H9 (cell line): ENCODE results near the gene OARD1. TPM values are rescaled to one million over a fixed set of nuclear protein-coding genes. Genes with fewer than 3 reads are reported as not detected.

Experiments used
- DNase-seq: peaks from one replicate; pipeline ENCODE4 v3.0.0-alpha.2; 2017
- H2AFZ ChIP-seq: one replicate; pipeline ENCODE4 v1.6.1; 2013; ENCODE audit warnings: mild to moderate bottlenecking, low read length, control low read depth, moderate library complexity
- H2AK5ac ChIP-seq: 2 replicates; pipeline ENCODE4 v1.6.1; 2013; ENCODE audit warnings: low read length, control low read depth, mixed read lengths; ENCODE audit not compliant: insufficient read length
- H2BK120ac ChIP-seq: one replicate; pipeline ENCODE4 v1.6.1; 2013; ENCODE audit warnings: low read depth, mild to moderate bottlenecking, low read length, control low read depth, inconsistent platforms; ENCODE audit not compliant: poor library complexity, severe bottlenecking
- H2BK12ac ChIP-seq: 2 replicates; pipeline ENCODE4 v1.6.1; 2013; ENCODE audit warnings: low read length, control low read depth, mixed read lengths, low read depth; ENCODE audit not compliant: insufficient read length
- H2BK15ac ChIP-seq: 2 replicates; pipeline ENCODE4 v1.6.1; 2013; ENCODE audit warnings: low read depth, low read length, control low read depth
- H2BK20ac ChIP-seq: one replicate; pipeline ENCODE4 v1.6.1; 2013; ENCODE audit warnings: low read depth, mild to moderate bottlenecking, low read length, control low read depth, inconsistent platforms; ENCODE audit not compliant: poor library complexity, severe bottlenecking
- H2BK5ac ChIP-seq: 2 replicates; pipeline ENCODE4 v1.6.1; 2013; ENCODE audit warnings: low read length, control low read depth, mixed read lengths; ENCODE audit not compliant: insufficient read length
- H3K14ac ChIP-seq: 2 replicates; pipeline ENCODE4 v1.6.1; 2013; ENCODE audit warnings: low read length, control low read depth; ENCODE audit not compliant: insufficient read depth
- H3K18ac ChIP-seq: 2 replicates; pipeline ENCODE4 v1.6.1; 2013; ENCODE audit warnings: low read depth, mild to moderate bottlenecking, mixed read lengths, low read length, control low read depth; ENCODE audit not compliant: insufficient read length
- H3K23ac ChIP-seq: 2 replicates; pipeline ENCODE4 v1.6.1; 2013; ENCODE audit warnings: low read length, control low read depth, mixed read lengths, low read depth; ENCODE audit not compliant: insufficient read length
- H3K23me2 ChIP-seq: 2 replicates; pipeline ENCODE4 v1.6.1; 2013; ENCODE audit warnings: low read depth, mild to moderate bottlenecking, mixed read lengths, low read length, control low read depth; ENCODE audit not compliant: insufficient read length, poor library complexity, severe bottlenecking
- H3K27ac ChIP-seq: 2 replicates; pipeline ENCODE4 v1.5.1; 2013; ENCODE audit warnings: low read length, control low read depth, mixed read lengths, low read depth; ENCODE audit not compliant: insufficient read length
- H3K27me3 ChIP-seq: 2 replicates; pipeline ENCODE4 v1.6.1; 2013; ENCODE audit warnings: low read length, control low read depth, inconsistent platforms; ENCODE audit not compliant: insufficient read depth
- H3K4ac ChIP-seq: 2 replicates; pipeline ENCODE4 v1.6.1; 2013; ENCODE audit warnings: low read depth, mild to moderate bottlenecking, control low read depth, inconsistent platforms, low read length, moderate library complexity
- H3K4me1 ChIP-seq: 2 replicates; pipeline ENCODE4 v1.6.1; 2013; ENCODE audit warnings: low read length, control low read depth, inconsistent platforms; ENCODE audit not compliant: insufficient read depth
- H3K4me2 ChIP-seq: 2 replicates; pipeline ENCODE4 v1.6.1; 2013; ENCODE audit warnings: low read length, control low read depth, mixed read lengths; ENCODE audit not compliant: insufficient read length, insufficient read depth
- H3K56ac ChIP-seq: 2 replicates; pipeline ENCODE4 v1.6.1; 2013; ENCODE audit warnings: low read depth, mild to moderate bottlenecking, mixed read lengths, low read length, control low read depth; ENCODE audit not compliant: insufficient read length
- H3K79me1 ChIP-seq: 2 replicates; pipeline ENCODE4 v1.6.1; 2013; ENCODE audit warnings: low read depth, mild to moderate bottlenecking, moderate library complexity, low read length, control low read depth, inconsistent platforms; ENCODE audit not compliant: insufficient read depth, poor library complexity, severe bottlenecking
- H3K79me2 ChIP-seq: 2 replicates; pipeline ENCODE4 v1.6.1; 2013; ENCODE audit warnings: low read length, control low read depth, inconsistent platforms; ENCODE audit not compliant: insufficient read depth
- H3K9ac ChIP-seq: 2 replicates; pipeline ENCODE4 v1.6.1; 2013; ENCODE audit warnings: low read length, control low read depth, mixed read lengths; ENCODE audit not compliant: insufficient read length; ENCODE audit errors: extremely low read depth
- H3K9me3 ChIP-seq: one replicate; pipeline ENCODE4 v1.6.1; 2013; ENCODE audit warnings: low read depth, low read length, inconsistent platforms; ENCODE audit not compliant: control insufficient read depth
- H3T11ph ChIP-seq: one replicate; pipeline ENCODE4 v1.6.1; 2013; ENCODE audit warnings: mild to moderate bottlenecking, low read length, control low read depth, inconsistent platforms
- H4K20me1 ChIP-seq: one replicate; pipeline ENCODE4 v1.6.1; 2013; ENCODE audit not compliant: control insufficient read depth, insufficient read length, insufficient read depth
- H4K5ac ChIP-seq: 2 replicates; pipeline ENCODE4 v1.6.1; 2013; ENCODE audit warnings: low read depth, mild to moderate bottlenecking, mixed read lengths, low read length, control low read depth; ENCODE audit not compliant: insufficient read length
- H4K8ac ChIP-seq: replicated peaks from 2 replicates; pipeline ENCODE4 v1.6.1; 2013; ENCODE audit warnings: low read length, control low read depth, mixed read lengths, low read depth; ENCODE audit not compliant: insufficient read length
- H4K91ac ChIP-seq: 2 replicates; pipeline ENCODE4 v1.6.1; 2013; ENCODE audit warnings: low read depth, mild to moderate bottlenecking, moderate library complexity, mixed read lengths, low read length, control low read depth; ENCODE audit not compliant: insufficient read length
- H3K27ac Mint-ChIP-seq, 3 experiments: 2 replicates in 2 of 3; 3 replicates in 1 of 3; pipeline ENCODE4 v1.8.0; 2020 to 2021; ENCODE audit warnings: mixed read lengths in 3 of 3, mild to moderate bottlenecking in 1 of 3, moderate library complexity in 1 of 3
- H3K27me3 Mint-ChIP-seq: 2 replicates; pipeline ENCODE4 v1.8.0; 2021; ENCODE audit warnings: low read depth, mild to moderate bottlenecking, moderate library complexity, mixed read lengths
- H3K36me3 Mint-ChIP-seq, 3 experiments: 2 replicates in 2 of 3; 3 replicates in 1 of 3; pipeline ENCODE4 v1.8.0; 2020 to 2021; ENCODE audit warnings: low read depth in 3 of 3, mixed read lengths in 3 of 3; ENCODE audit not compliant: insufficient read depth in 1 of 3
- H3K4me1 Mint-ChIP-seq, 2 experiments: 2 replicates each; pipeline ENCODE4 v1.8.0; 2020; ENCODE audit warnings: mixed read lengths in 2 of 2
- H3K4me3 Mint-ChIP-seq, 2 experiments: 2 replicates in 1 of 2; 3 replicates in 1 of 2; pipeline ENCODE4 v1.8.0; 2020 to 2021; ENCODE audit warnings: mild to moderate bottlenecking in 2 of 2, mixed read lengths in 2 of 2, moderate library complexity in 1 of 2
- H3K9me3 Mint-ChIP-seq, 2 experiments: 2 replicates in 1 of 2; 3 replicates in 1 of 2; pipeline ENCODE4 v1.8.0; 2020; ENCODE audit warnings: mild to moderate bottlenecking in 2 of 2, mixed read lengths in 2 of 2, moderate library complexity in 1 of 2
- CTCF ChIP-seq: fragments of 200-600 bp; sonication (generic); conservative IDR thresholded peaks from 3 replicates; pipeline ENCODE4 v1.8.0; 2021; ENCODE audit warnings: antibody characterized with exemption, mild to moderate bottlenecking
- WGBS: extraction: QIAGEN DNeasy Blood & Tissue Kit; methylation state at CpG from one replicate; pipeline ENCODE4 v1.1.7; 2013; ENCODE audit warnings: missing lambda C conversion rate, low lambda C conversion rate, mixed read lengths; ENCODE audit not compliant: insufficient read length; ENCODE audit errors: extremely low coverage; 5-methylcytosine and 5-hydroxymethylcytosine counted together
- total RNA-seq: library from RNA; stranded (reverse); gene quantifications from 2 replicates; pipeline ENCODE4 v1.2.1, GENCODE V29; 2021

Gene OARD1
- total RNA-seq, 1 experiment from 2014 or later = 36.6 TPM

- Histone ChIP-seq H2BK5ac (no peak overlapping the region), H2BK120ac (no peak overlapping the region), H4K91ac (no peak overlapping the region), H3K56ac (no peak overlapping the region), H3K18ac (no peak overlapping the region), H2AK5ac (no peak overlapping the region), H4K5ac (no peak overlapping the region), H3K4me1 (peaks cover 2% of the 10 kb centered on the region; the same call in 1 of the 2 replicates), H2BK20ac (no peak overlapping the region), H3K79me1 (no peaks in the 10 kb centered on the region), H2AFZ (no peak overlapping the region), H3K27ac (no peak overlapping the region), H3K4me2 (no peak overlapping the region), H3K27me3 (no peaks in the 10 kb centered on the region), H4K20me1 (no peaks in the 10 kb centered on the region), H2BK15ac (no peak overlapping the region), H3K23ac (no peak overlapping the region), H4K8ac (no peak overlapping the region), H3K23me2 (no peaks in the 10 kb centered on the region), H3K4ac (no peak overlapping the region), H2BK12ac (no peak overlapping the region), H3T11ph (no peak overlapping the region), H3K9ac (no peak overlapping the region), H3K14ac (no peak overlapping the region), H3K9me3 (no peaks in the 10 kb centered on the region), H3K79me2 (no peaks in the 10 kb centered on the region)
- no peak for DNase-seq
- Mint-ChIP-seq H3K36me3 (no peaks in the 10 kb centered on the region), H3K27me3 (no peaks in the 10 kb centered on the region; the same call in 1 of the 2 replicates), H3K4me1 (peaks cover 2 to 5% of the 10 kb centered on the region in 2 experiments; a peak in 3 of 4 replicates), H3K27ac (no peak overlapping the region), H3K9me3 (no peaks in the 10 kb centered on the region; a peak in 1 of 5 replicates), H3K4me3 (no peak overlapping the region)
- no peak for TF ChIP-seq CTCF
- no CpG with 5 or more reads among the region's 4 CpGs for WGBS
Measured at GRCh38 chr6:41014780-41015179, 57.4 kb downstream of the OARD1 start.

Other genes with a start within 250 kb of the OARD1 start
- gene UNC5CL, start 33.1 kb downstream of the OARD1 start, total RNA-seq = 0.79 and 0.81 TPM in 2 replicates
- gene TSPO2, start 29.9 kb downstream of the OARD1 start, total RNA-seq = not detected in 2 replicates
- gene APOBEC2, start 19.2 kb downstream of the OARD1 start, total RNA-seq = not detected in 2 replicates
- 41.4 and 43.0 TPM in 2 replicates for gene NFYA, start 618 bp upstream of the OARD1 start, total RNA-seq
- not detected in 2 replicates for gene TREML1, start 82.0 kb upstream of the OARD1 start, total RNA-seq
- 0.31 TPM in 1 of 2 replicates, not detected in the other for gene TREM2, start 90.8 kb upstream of the OARD1 start, total RNA-seq
- gene TREML2, start 128.8 kb upstream of the OARD1 start, total RNA-seq = 0.07 TPM in 2 replicates
- not detected in 2 replicates for gene TREML4, start 156.0 kb upstream of the OARD1 start, total RNA-seq
- gene TREM1, start 214.3 kb upstream of the OARD1 start, total RNA-seq = not detected in 2 replicates